ENCODE results near the gene AMER2.

Gene AMER2

DNA sequence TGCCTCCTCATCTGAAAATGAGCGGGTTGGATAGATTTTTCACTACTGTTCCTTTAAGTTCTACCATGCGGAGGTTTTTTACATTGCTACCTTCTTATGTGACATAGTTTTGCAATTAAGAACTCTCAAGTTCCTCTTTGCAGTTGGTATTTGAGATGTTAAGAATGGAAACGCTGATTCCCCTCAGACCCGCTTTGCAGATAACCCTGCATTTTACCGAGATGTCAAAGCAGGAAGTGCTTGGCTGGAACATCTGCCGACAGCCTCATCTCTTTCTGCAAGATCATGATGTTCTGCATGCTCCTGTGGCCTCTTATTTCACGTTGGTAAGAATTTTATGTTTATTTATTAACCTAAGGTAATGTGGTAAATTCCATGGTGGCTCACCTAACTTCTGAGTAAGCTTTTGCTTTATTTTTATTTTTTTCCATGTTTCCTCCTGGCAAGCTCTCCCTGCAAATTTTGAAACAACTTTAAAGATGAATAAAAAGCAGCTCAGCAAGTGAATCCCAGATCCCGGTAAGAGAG, 53.6 kb downstream of the AMER2 start:
- H3K4me3 ChIP-seq (ENCODE audit: low read depth, low read length), result no peak overlapping the region
- DNase-seq (ENCODE audit: low read depth, low spot score), result no peak
- CTCF ChIA-PET, result no interaction called here
- TF ChIP-seq, protein P1, sequence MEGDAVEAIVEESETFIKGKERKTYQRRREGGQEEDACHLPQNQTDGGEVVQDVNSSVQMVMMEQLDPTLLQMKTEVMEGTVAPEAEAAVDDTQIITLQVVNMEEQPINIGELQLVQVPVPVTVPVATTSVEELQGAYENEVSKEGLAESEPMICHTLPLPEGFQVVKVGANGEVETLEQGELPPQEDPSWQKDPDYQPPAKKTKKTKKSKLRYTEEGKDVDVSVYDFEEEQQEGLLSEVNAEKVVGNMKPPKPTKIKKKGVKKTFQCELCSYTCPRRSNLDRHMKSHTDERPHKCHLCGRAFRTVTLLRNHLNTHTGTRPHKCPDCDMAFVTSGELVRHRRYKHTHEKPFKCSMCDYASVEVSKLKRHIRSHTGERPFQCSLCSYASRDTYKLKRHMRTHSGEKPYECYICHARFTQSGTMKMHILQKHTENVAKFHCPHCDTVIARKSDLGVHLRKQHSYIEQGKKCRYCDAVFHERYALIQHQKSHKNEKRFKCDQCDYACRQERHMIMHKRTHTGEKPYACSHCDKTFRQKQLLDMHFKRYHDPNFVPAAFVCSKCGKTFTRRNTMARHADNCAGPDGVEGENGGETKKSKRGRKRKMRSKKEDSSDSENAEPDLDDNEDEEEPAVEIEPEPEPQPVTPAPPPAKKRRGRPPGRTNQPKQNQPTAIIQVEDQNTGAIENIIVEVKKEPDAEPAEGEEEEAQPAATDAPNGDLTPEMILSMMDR (IDR thresholded peaks at IDR 0.05; ENCODE audit: insufficient read depth, low read length, missing control alignments), result no peak
- POLR2A ChIA-PET, result no interaction called here

DNA sequence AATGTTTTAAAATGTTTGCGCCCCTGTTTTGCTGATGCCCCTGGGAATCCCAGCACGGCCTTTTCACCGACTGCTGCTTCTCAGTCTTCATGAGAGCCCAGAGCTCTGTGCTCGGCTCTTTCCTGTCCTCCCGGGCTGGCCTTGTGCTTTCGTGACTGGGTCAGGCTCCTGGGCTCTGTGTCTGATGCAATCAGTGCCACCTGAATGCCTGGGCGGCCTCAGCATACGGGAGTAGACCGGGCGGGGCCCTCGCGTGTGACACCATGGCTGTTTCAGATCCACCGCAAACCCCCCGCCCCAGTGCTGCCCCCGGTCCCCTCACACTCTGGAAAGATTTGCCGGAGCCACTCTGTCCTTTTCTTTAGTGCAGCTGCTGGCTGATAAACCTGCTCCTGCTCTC, 54.8 kb downstream of the AMER2 start:
- H3K4me3 ChIP-seq (ENCODE audit: low read depth, low read length), result no peak overlapping the region
- ChIA-PET CTCF (no interaction called here), POLR2A (no interaction called here)
- DNase-seq (ENCODE audit: low read depth, low spot score), result no peak
- TF ChIP-seq, protein P1 (IDR thresholded peaks at IDR 0.05; ENCODE audit: insufficient read depth, low read length, missing control alignments), result no peak

DNA sequence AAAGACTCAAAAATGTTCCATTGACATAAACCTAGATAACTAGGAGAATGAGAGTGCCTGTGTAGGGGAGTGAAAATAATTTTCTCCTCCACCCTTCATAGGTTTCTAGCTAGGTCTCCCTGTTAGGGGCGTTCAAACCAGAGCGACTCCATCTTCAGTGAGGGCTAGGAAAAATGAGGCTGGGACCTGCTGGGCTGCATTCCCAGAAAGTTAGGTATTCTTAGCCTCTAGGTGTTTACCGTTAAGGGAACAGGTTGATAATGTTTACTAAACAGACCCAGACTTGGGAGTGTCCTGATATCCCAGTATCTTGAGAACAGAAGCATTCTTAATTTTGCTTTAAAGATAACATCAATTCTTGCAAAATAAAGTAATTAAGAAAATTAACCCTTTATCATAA, 56.0 kb downstream of the AMER2 start:
- TF ChIP-seq, protein P1 (IDR thresholded peaks at IDR 0.05; ENCODE audit: insufficient read depth, low read length, missing control alignments), result no peak
- no peak overlapping the region for H3K4me3 ChIP-seq (ENCODE audit: low read depth, low read length)
- ChIA-PET POLR2A (no interaction called here), CTCF (no interaction called here)
- no peak for DNase-seq (ENCODE audit: low read depth, low spot score)

DNA sequence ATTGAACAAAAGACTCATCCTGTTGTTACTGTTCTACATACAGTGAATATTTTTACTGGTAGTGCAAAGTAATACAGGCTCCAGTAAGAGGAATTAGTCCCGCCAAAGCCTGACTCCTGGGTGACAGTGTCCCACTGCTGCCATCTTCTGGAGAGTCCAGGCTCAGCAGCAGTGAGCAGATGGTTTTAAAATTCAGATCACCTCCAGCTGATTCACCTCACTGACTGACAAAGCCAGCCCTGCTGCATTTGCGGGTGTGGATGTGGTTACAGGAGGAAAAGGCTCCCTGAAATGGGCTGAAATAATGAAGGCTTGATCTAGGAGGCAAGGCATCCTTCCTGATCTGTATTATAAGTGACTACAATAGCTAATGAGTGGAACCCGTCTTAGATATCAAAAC, 57.9 kb downstream of the AMER2 start:
- no peak overlapping the region for H3K4me3 ChIP-seq (ENCODE audit: low read depth, low read length)
- ChIA-PET POLR2A (no interaction called here), CTCF (interaction anchor here (0.6 to 4.5 kb wide), 15 partner anchors 9 to 119 kb away, joined by 3 to 40 read pairs (median 5); partner anchors contain the start of gene PABPC3)
- TF ChIP-seq, protein P1 (IDR thresholded peaks at IDR 0.05; ENCODE audit: insufficient read depth, low read length, missing control alignments), result peak; percentile 87
- DNase-seq (ENCODE audit: low read depth, low spot score), result peak; percentile 16

DNA sequence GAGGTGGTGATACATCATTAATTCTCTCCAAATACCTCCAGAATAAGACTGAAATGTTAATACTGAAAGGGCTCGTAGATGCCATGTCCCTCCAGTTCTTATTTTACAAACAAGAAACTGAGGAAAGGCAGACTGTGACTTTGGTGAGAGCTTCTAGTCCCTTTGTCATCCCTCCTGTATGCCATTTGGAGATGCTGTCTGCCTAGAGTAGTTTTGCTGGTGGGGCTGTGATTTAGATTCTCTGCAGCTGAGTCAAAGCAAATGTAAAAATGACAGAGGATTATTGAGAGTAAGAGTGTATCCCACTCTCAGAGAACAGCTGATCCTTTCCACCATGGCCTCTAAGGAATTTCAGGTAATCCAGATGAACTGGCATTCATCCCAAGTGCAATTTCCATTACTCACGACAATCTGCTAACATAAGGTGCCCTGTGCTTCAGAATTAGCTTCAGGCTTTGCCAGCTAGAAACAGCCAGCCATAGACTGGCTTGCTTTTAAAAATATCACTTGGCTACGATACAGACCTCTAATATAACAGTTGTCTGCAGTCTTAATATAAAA, 59.3 kb downstream of the AMER2 start:
- ChIA-PET CTCF (interaction anchor here (0.7 to 4.5 kb wide), 12 partner anchors 10 to 118 kb away, joined by 3 to 40 read pairs (median 6); partner anchors contain the start of gene PABPC3), POLR2A (no interaction called here)
- DNase-seq (ENCODE audit: low read depth, low spot score), result no peak
- TF ChIP-seq, protein P1 (IDR thresholded peaks at IDR 0.05; ENCODE audit: insufficient read depth, low read length, missing control alignments), result no peak
- H3K4me3 ChIP-seq (ENCODE audit: low read depth, low read length), result no peak overlapping the region
